ENCODE measurements around the gene ZNF423.

- no peak for TF ChIP-seq GATA2 (IDR thresholded peaks at IDR 0.05; ENCODE audit: low read depth, low read length)
- no peak for TF ChIP-seq GATA3 (IDR thresholded peaks at IDR 0.05; ENCODE audit: low read depth, low read length)
Observed at GRCh38 chr16:49471038-49471727, 384.7 kb downstream of the ZNF423 start.

Data from SH-SY5Y (cell line).